GM13977 (cell line): ENCODE data around the gene GTF3C5.
"Not testable (repeated sequence)": the region's sequence is repeated elsewhere in the genome, so short reads cannot be mapped to it uniquely, and the experiment has no call there.

Experiments used
- DNase-seq: peaks from one replicate; pipeline ENCODE4 v3.0.0; 2012; ENCODE audit warnings: low spot score
- in situ Hi-C: fragments of 300-500 bp; cut with MboI; formaldehyde crosslinking; loops from one replicate; pipeline ENCODE4 v1.12.0; 2022; ENCODE audit warnings: low sequenced_read_pairs, low pct_unique_long_range_greater_than_20kb, mixed read lengths, inconsistent platforms; ENCODE audit not compliant: unreplicated experiment
- TF ChIP-seq, protein P1 (sequence below): IDR thresholded peaks from 2 replicates; pipeline ENCODE4 v1.5.1; 2012; ENCODE audit warnings: mild to moderate bottlenecking, control low read depth; ENCODE audit not compliant: insufficient read depth; ENCODE audit errors: extremely low read depth, missing control alignments

The GTF3C5 gene

DNA sequence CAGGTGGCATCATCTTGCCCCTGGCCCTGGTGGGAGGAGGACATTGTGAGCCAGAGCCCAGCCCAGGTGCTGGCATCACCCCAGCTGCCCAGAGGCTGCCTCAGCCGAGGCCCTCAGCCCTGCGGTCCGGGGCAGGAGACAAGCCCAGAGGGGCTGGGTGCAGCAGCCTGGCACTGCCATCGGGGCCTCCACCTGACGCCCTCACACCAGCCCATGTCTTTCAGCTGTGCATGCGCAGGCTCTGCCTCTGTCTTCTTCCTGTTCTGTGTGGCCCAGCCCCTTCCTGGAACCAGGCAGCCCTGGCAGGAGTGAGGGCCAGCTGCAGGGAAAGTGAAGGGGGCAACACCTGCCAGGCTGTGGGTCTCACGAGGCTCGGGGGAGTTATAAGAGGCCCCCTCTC is 26.2 kb downstream of the GTF3C5 start:
- in situ Hi-C loops: no loop called here
- DNase-seq: peak; percentile 17
- TF ChIP-seq, protein P1, sequence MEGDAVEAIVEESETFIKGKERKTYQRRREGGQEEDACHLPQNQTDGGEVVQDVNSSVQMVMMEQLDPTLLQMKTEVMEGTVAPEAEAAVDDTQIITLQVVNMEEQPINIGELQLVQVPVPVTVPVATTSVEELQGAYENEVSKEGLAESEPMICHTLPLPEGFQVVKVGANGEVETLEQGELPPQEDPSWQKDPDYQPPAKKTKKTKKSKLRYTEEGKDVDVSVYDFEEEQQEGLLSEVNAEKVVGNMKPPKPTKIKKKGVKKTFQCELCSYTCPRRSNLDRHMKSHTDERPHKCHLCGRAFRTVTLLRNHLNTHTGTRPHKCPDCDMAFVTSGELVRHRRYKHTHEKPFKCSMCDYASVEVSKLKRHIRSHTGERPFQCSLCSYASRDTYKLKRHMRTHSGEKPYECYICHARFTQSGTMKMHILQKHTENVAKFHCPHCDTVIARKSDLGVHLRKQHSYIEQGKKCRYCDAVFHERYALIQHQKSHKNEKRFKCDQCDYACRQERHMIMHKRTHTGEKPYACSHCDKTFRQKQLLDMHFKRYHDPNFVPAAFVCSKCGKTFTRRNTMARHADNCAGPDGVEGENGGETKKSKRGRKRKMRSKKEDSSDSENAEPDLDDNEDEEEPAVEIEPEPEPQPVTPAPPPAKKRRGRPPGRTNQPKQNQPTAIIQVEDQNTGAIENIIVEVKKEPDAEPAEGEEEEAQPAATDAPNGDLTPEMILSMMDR: no peak

DNA sequence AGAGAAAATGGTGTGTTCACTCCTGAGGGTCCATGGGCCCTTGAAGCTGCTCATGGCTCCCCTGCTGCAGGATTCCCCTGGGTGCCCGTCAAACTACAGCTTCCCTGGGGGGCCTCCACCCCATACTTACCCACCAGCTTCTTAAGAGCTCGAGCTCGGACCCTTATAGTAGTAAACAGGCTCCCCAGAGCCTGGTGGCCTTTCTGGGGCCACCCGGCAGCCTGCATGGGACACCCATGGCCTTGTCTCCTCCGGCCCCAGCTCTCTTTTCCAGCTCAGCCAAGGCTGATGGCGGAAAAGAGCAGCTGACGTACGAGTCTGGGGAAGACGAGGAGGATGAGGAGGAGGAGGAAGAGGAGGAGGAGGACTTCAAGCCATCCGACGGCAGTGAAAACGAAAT is 26.8 kb downstream of the GTF3C5 start:
- in situ Hi-C loops: no loop called here
- no peak for DNase-seq
- TF ChIP-seq, protein P1: no peak

DNA sequence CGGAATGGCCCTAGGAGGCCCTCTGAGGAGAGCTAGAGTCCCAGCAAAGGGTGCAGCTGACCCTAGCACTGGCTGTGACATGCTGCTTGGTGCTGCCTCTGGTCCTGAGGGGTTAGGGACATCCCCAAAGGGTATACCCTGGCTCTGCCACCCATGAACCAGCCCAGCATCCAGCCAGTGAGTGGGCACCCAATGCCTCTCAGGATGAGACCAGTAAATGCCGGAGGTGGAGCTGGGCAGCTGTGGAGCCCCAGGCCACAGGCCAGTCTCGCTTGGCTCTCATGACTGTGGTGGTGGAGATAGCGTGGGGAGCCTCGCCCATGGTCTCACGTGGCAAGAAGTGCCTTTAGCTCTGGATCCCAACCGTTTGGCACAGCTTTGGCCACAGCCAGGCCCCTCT is 27.3 kb downstream of the GTF3C5 start:
- in situ Hi-C loops: no loop called here
- peak; percentile 17 for DNase-seq
- TF ChIP-seq, protein P1: no peak

DNA sequence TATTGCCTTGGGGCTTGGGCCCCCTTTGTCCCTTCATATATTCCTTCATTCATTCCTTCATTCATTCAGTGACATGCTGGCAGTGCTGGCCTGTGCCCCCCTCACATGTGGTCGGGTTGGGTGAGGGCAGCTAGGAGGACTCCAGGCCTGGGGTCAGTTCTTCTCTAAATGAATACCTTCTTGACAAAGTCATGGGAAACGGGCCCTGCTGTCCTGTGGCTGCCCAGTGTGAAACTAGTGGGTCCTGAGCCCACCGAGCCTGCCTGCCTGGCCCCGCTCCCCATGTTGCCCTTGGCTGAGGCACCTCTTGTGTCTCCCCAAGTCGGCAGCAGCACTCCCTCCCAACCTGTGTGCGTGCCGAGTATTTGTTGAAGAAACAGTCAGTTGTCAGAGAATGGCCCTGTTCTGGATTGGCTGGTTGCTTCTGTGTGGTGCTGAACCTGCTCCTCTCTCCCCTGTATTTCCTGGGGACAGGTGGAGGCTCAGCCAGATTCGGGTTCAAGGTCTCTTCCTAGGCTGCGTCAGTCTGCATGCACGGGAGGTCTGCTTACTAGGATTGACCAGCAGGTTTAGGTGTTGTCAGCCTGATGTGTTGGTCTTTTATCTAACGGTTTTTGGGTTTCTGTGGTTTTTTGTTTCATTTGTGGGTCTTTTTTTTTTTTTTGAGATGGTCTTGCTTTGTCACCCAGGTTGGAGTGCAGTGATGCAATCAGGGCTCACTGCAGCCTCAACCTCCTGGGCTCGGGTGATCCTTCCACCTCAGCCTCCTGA is 27.9 kb downstream of the GTF3C5 start:
- peak; percentile 71 for DNase-seq
- in situ Hi-C loops: no loop called here
- TF ChIP-seq, protein P1: no peak

DNA sequence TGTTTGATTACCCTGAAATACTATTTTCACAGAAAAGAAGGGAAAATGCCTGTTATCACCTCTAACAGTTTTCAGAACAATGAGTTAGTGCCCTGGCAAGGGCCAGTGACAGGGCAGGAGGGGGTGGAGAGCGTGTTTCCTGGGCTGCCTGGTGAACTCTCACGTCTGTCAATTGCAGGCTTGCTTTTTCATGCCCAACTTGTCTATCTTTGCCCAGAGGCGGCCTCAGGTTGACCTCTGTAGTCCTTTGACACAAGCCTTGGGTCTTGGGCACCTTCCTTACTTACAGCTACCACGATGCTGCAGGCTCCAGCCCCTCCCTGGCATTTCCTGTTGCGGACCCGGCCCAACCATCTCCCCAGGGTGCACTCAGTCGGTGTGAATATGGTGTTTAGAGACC is 28.8 kb downstream of the GTF3C5 start:
- TF ChIP-seq, protein P1: no peak
- in situ Hi-C loops: no loop called here
- DNase-seq: peak; percentile 42

DNA sequence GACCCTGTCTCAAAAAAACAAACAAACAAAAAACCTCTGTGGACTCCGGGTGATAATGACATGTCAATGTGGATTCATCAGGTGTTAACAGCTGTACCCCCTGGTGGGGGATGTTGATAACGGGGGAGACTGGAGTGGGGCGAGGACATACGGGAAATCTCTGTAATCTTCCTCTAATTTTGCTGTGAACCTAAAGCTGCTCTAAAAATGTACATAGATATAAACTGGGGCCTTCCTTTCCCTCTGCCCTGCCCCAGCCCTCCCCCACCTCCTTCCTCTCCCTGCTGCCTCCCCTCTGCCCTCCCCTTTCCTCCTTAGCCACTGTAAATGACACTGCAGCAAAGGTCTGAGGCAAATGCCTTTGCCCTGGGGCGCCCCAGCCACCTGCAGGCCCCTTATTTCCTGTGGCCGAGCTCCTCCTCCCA is 29.6 kb downstream of the GTF3C5 start:
- in situ Hi-C loops: no loop called here
- DNase-seq: peak; percentile 35

DNA sequence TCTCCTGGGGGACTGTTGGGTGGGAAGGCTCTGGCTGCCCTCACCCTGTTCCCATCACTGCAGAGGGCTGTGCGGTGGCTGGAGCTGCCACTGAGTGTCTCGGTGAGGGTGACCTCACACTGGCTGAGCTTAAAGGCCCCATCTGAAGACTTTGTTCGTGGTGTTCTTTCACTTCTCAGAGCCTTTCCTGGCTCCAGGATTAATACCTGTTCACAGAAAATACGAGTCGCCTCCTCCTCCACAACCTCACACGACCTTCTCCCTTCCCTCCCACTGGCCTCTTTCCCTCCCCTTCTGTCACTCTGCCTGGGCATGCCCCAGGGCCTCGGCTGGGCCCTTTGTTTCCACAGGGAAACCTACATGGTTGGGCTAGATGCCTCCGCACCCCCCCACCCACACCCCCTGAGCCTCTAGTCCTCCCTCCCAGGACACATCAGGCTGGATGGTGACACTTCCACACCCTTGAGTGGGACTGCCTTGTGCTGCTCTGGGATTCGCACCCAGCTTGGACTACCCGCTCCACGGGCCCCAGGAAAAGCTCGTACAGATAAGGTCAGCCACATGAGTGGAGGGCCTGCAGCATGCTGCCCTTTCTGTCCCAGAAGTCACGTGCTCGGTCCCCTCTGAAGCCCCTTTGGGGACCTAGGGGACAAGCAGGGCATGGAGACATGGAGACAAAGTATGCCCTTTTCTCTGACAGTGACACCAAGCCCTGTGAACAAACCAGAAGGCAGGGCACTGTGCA is 30.4 kb downstream of the GTF3C5 start:
- in situ Hi-C loops: not testable (repeated sequence)
- peak; percentile 24 for DNase-seq

More for the DNA sequence above, 29.6 kb downstream of the GTF3C5 start:
- TF ChIP-seq, protein P1: no peak

DNA sequence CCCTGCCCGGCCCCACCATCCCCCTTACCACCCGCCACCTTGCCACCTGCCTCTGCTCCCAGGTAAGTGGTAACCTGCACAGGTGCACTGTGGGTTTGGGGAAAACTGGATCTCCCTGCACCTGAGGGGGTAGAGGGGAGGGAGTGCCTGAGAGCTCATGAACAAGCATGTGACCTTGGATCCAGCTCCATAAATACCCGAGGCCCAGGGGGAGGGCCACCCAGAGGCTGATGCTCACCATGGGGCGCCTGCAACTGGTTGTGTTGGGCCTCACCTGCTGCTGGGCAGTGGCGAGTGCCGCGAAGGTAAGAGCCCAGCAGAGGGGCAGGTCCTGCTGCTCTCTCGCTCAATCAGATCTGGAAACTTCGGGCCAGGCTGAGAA is 31.0 kb downstream of the GTF3C5 start, which contains the start of gene CEL:
Gene CEL (plus strand): TSS at position 218 of the 382 bp plus-strand sequence. CDS start 22 bp downstream, at position 240.
- DNase-seq, in situ Hi-C loops: not testable (repeated sequence)

DNA sequence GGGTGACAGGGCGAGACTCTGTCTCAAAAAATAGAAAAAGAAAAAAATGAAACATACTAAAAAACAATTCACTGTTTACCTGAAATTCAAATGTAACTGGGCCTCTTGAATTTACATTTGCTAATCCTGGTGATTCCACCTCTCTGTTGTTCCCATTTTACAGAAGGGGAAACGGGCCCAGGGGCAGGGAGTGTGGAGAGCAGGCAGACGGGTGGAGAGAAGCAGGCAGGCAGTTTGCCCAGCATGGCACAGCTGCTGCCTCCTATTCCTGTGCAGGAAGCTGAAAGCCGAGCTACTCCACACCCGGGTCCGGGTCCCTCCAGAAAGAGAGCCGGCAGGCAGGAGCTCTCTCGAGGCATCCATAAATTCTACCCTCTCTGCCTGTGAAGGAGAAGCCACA is 31.8 kb downstream of the GTF3C5 start:
- DNase-seq, in situ Hi-C loops: not testable (repeated sequence)
